HG02973 (cell line): ENCODE results near the gene AKIRIN1.
A peak's percentile ranks its signal among the peaks of the same experiment; 100 is the strongest.
"Not testable (repeated sequence)": the region's sequence is repeated elsewhere in the genome, so short reads cannot be mapped to it uniquely, and the experiment has no call there.

Source experiments
- ATAC-seq: cut with Tn5 transposase; IDR thresholded peaks from one replicate; pipeline ENCODE4 v1.9.1; 2021; ENCODE audit warnings: moderate library complexity; ENCODE audit not compliant: unreplicated experiment

AKIRIN1 gene

GRCh38 chr1:38990738-38991637, at the start of gene AKIRIN1:
AKIRIN1 (plus strand) TSS chr1:38991276; CDS start chr1:38991381, 105 bp downstream.
- ATAC-seq: peak; percentile 89

- no peak for ATAC-seq
Measured at GRCh38 chr1:38941527-38942019, 49.5 kb upstream of the AKIRIN1 start, which contains the start of gene RHBDL2. RHBDL2 (minus strand) TSS chr1:38941830; CDS start chr1:38919212, 22,618 bp downstream.

GRCh38 chr1:38942664-38943428, 48.2 kb upstream of the AKIRIN1 start:
- ATAC-seq: no peak

GRCh38 chr1:38944547-38944946, 46.5 kb upstream of the AKIRIN1 start:
- ATAC-seq: no peak

GRCh38 chr1:38950553-38950952, 40.5 kb upstream of the AKIRIN1 start:
- no peak for ATAC-seq

- no peak for ATAC-seq
Measured at GRCh38 chr1:38953433-38953860, 37.6 kb upstream of the AKIRIN1 start.

GRCh38 chr1:38958967-38959366, 32.1 kb upstream of the AKIRIN1 start:
- no peak for ATAC-seq

- ATAC-seq: no peak
Measured at GRCh38 chr1:38962113-38962512, 29.0 kb upstream of the AKIRIN1 start.

GRCh38 chr1:38962560-38962959, 28.5 kb upstream of the AKIRIN1 start:
- no peak for ATAC-seq

GRCh38 chr1:38964140-38964548, 26.9 kb upstream of the AKIRIN1 start:
- ATAC-seq: no peak

- ATAC-seq: not testable (repeated sequence)
Measured at GRCh38 chr1:38973145-38973544, 17.9 kb upstream of the AKIRIN1 start.

GRCh38 chr1:38973659-38974437, 17.2 kb upstream of the AKIRIN1 start:
- ATAC-seq: no peak

- not testable (repeated sequence) for ATAC-seq
Measured at GRCh38 chr1:38977399-38978244, 13.5 kb upstream of the AKIRIN1 start.

- not testable (repeated sequence) for ATAC-seq
Measured at GRCh38 chr1:38978245-38978542, 12.9 kb upstream of the AKIRIN1 start.

GRCh38 chr1:38979380-38979779, 11.7 kb upstream of the AKIRIN1 start:
- not testable (repeated sequence) for ATAC-seq

- ATAC-seq: no peak
Measured at GRCh38 chr1:38989979-38990378, 1.1 kb upstream of the AKIRIN1 start.

- ATAC-seq: no peak
Measured at GRCh38 chr1:38990386-38990737, 714 bp upstream of the AKIRIN1 start.

GRCh38 chr1:38991638-38992411, 749 bp downstream of the AKIRIN1 start:
- ATAC-seq: no peak

GRCh38 chr1:38992412-38993111, 1.5 kb downstream of the AKIRIN1 start:
- ATAC-seq: no peak
